ENCODE results near the gene C6orf136. TPM values are rescaled to one million over a fixed set of nuclear protein-coding genes. Genes with fewer than 3 reads are reported as not detected.

Gene C6orf136
- total RNA-seq, 1 experiment from 2014 or later: 34.8 TPM

- Histone ChIP-seq H3K27ac (ENCODE audit: low read depth, low read length) (no peak overlapping the region), H3K4me2 (ENCODE audit: low read length) (no peak overlapping the region), H2AFZ (ENCODE audit: low read depth, low read length, poor library complexity, severe bottlenecking) (no peak overlapping the region), H3K4me1 (ENCODE audit: control insufficient read depth in 1 of 2, insufficient read depth in 2 of 2, low read length in 2 of 2) (no peaks in the 10 kb centered on the region), H3K9me3 (ENCODE audit: control insufficient read depth in 1 of 2, insufficient read depth in 1 of 2, low read depth in 1 of 2, low read length in 2 of 2) (no peaks in the 10 kb centered on the region), H3K79me2 (ENCODE audit: insufficient read depth, low read length) (no peaks in the 10 kb centered on the region), H3K36me3 (ENCODE audit: control insufficient read depth in 1 of 2, insufficient read depth in 2 of 2, low read length in 2 of 2) (peaks cover 13 to 16% of the 10 kb centered on the region in 2 experiments; a peak in 3 of 4 replicates), H3K9me2 (ENCODE audit: insufficient read depth) (no peaks in the 10 kb centered on the region), H3K27me3 (ENCODE audit: insufficient read depth, low read length) (no peaks in the 10 kb centered on the region), H3K4me3 (replicated peaks in 1 of 2; ENCODE audit: low read depth in 1 of 2, low read length in 2 of 2) (no peak overlapping the region), H3K9ac (ENCODE audit: low read length) (no peak overlapping the region), H4K20me1 (ENCODE audit: insufficient read depth) (no peaks in the 10 kb centered on the region)
- DNase-seq (ENCODE audit: low read depth, low spot score): no peak
- ChIA-PET POLR2A (no interaction called here), CTCF (no interaction called here), RAD21 (ENCODE audit: low non-redundant PET in 1 of 2, low total read pairs in 2 of 2, uncharacterized antibody in 2 of 2, unreplicated experiment in 2 of 2) (no interaction called here)
- BruUV-seq (replicated peaks): no TSS peak
- intact Hi-C loops (cut with micrococcal nuclease): no loop called here
- TF ChIP-seq POLR2A (IDR thresholded peaks at IDR 0.05; ENCODE audit: borderline replicate concordance, extremely low read depth, insufficient read depth, insufficient read length) (no peak), ZNF274 (IDR thresholded peaks at IDR 0.05; ENCODE audit: low read depth, low read length) (no peak), CTCF (IDR thresholded peaks at IDR 0.05 in 2 of 3, conservative IDR thresholded peaks at IDR 0.05 in 1 of 3; ENCODE audit: borderline replicate concordance in 1 of 3, insufficient read depth in 1 of 3, low read depth in 2 of 3, low read length in 2 of 3) (no peak), POLR2AphosphoS5 (IDR thresholded peaks at IDR 0.05; ENCODE audit: low read depth, low read length) (no peak), ZFX (IDR thresholded peaks at IDR 0.05) (no peak)
- ATAC-seq: peak; percentile 65; the same call in 1 of the 2 replicates
These were observed 6.5 kb upstream of the C6orf136 start for GRCh38 chr6:30640481-30640880.

- RAD21 ChIA-PET (ENCODE audit: low non-redundant PET in 1 of 2, low total read pairs in 2 of 2, uncharacterized antibody in 2 of 2, unreplicated experiment in 2 of 2): no interaction called here
- Histone ChIP-seq H3K4me2 (ENCODE audit: low read length) (no peak overlapping the region), H3K4me3 (replicated peaks in 1 of 2; ENCODE audit: low read depth in 1 of 2, low read length in 2 of 2) (no peak overlapping the region), H3K79me2 (ENCODE audit: insufficient read depth, low read length) (no peaks in the 10 kb centered on the region), H4K20me1 (ENCODE audit: insufficient read depth) (no peaks in the 10 kb centered on the region), H3K27me3 (ENCODE audit: insufficient read depth, low read length) (no peaks in the 10 kb centered on the region), H3K4me1 (ENCODE audit: control insufficient read depth in 1 of 2, insufficient read depth in 2 of 2, low read length in 2 of 2) (peaks cover under 1 to 2% of the 10 kb centered on the region in 2 experiments; a peak in 3 of 4 replicates), H3K9me3 (ENCODE audit: control insufficient read depth in 1 of 2, insufficient read depth in 1 of 2, low read depth in 1 of 2, low read length in 2 of 2) (no peaks in the 10 kb centered on the region), H3K9me2 (ENCODE audit: insufficient read depth) (no peaks in the 10 kb centered on the region), H2AFZ (ENCODE audit: low read depth, low read length, poor library complexity, severe bottlenecking) (no peak overlapping the region), H3K9ac (ENCODE audit: low read length) (no peak overlapping the region), H3K27ac (ENCODE audit: low read depth, low read length) (no peak overlapping the region), H3K36me3 (ENCODE audit: control insufficient read depth in 1 of 2, insufficient read depth in 2 of 2, low read length in 2 of 2) (peaks cover 13 to 16% of the 10 kb centered on the region in 2 experiments; a peak in 3 of 4 replicates)
- DNase-seq (ENCODE audit: low read depth, low spot score) (no peak), ATAC-seq (no peak)
- CTCF ChIA-PET: no interaction called here
- TF ChIP-seq SP1 (IDR thresholded peaks at IDR 0.05; ENCODE audit: low read depth): no peak
- TF ChIP-seq ATF3 (IDR thresholded peaks at IDR 0.05): no peak
- no peak for TF ChIP-seq RAD21 (IDR thresholded peaks at IDR 0.05; ENCODE audit: low read depth)
- TF ChIP-seq EZH2 (IDR thresholded peaks at IDR 0.05): no peak
- TF ChIP-seq ELF1 (IDR thresholded peaks at IDR 0.05; ENCODE audit: borderline replicate concordance, low read depth): no peak
- no peak for TF ChIP-seq ZNF274 (IDR thresholded peaks at IDR 0.05; ENCODE audit: low read depth, low read length)
- POLR2A ChIA-PET: no interaction called here
- intact Hi-C loops (cut with micrococcal nuclease): no loop called here
- no TSS peak for BruUV-seq (replicated peaks)
These were observed 5.9 kb upstream of the C6orf136 start for GRCh38 chr6:30641048-30641447.
